GM18907 (cell line): ENCODE results near the gene TRIM62.
A peak's percentile ranks its signal among the peaks of the same experiment; 100 is the strongest.

Experiments
- ATAC-seq: cut with Tn5 transposase; IDR thresholded peaks from one replicate; pipeline ENCODE4 v1.9.1; 2021; ENCODE audit warnings: mild to moderate bottlenecking, moderate library complexity; ENCODE audit not compliant: unreplicated experiment

TRIM62 gene

DNA sequence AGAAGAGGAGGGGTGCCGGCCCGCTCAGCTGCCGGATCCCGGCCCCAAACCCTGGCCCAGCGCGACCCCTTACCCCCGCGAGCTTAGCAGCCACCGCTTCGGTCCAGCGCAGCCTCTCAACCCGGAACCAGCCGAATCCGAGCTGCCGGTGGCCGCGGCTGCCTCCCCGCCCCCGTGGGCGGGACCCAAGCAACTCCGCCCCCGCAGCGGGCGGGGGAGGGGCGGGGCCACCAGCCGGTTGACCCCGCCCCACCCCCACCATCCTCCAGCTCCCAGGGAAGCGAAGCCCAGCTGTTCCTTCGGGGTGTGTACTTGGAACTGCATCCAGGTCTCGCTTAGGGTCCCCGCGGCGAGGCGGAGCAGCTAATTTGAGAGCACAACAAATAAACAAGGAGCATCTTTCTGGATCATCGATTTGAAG, at the start of gene TRIM62:
TRIM62 (minus strand) TSS at position 123 of the 421 bp plus-strand sequence. CDS start 611 bp downstream, outside the sequence.
- peak; percentile 57 for ATAC-seq

DNA sequence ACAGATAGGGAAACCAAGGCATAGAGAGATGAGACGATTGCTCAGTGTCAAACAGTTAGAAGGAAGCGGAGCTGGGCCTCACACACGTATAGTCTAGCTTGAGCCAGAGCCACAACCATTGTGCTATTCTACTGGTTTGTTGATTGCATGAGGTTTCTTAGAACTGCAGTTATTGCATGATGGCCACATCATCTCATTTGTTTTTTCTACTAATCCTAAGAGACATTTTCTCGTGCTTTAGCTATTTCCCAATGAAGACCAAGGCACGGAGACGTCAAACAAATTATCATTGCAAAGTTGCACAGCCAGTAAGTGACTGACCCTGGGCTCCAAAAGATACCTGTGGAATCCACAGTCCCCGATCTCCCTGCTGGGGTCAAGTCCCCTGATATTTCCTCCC, 49.3 kb upstream of the TRIM62 start:
- ATAC-seq = no peak

DNA sequence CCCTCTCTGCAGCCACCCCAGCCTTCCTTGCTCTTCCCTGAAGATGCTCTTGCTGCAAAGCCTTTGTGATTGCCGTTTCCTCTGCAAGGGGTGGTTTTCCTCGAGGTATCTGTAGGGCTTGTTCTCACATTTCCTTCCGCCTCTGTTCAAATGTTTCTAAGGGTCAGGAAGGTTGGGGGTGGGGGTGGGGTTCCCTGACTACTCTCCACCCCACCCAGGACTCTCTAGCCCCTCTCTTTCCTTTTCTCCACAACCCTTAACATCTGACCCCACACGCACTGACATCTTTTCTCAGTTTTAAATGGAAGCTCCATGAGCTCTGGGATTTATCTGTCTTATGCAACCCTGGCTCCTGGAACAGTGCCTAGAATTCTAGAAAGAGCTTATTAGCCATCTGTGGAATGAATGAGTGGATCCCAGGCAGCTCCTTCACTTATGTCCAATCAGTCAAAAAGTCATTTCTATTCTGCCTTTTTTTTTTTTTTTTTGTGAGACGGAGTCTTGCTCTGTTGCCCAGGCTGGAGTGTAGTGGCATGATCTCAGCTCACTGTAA, 47.2 kb upstream of the TRIM62 start:
- no peak for ATAC-seq

- ATAC-seq = no peak
Measured at GRCh38 chr1:33225586-33225985, 43.7 kb upstream of the TRIM62 start.

- ATAC-seq = no peak
Measured at GRCh38 chr1:33224166-33224707, 42.4 kb upstream of the TRIM62 start.

DNA sequence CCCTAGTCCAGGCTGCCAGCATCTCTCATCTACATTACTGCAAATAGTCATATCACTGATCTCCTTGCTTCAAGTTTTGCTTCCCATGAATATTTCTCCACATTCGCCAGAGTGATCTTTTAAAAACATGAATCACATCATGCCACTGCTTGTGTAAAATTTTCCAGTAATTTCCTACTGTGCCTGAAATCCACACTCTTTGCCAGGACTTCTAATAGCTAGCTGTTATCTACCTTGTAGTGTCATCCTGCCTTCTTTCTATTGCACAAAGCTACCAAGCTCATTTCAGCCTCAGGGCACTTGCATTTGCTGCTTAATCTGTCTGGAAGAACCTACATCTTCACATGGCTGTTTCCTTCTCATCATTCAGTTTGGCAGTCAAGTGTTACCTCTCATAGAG, 40.5 kb upstream of the TRIM62 start:
- ATAC-seq = no peak

DNA sequence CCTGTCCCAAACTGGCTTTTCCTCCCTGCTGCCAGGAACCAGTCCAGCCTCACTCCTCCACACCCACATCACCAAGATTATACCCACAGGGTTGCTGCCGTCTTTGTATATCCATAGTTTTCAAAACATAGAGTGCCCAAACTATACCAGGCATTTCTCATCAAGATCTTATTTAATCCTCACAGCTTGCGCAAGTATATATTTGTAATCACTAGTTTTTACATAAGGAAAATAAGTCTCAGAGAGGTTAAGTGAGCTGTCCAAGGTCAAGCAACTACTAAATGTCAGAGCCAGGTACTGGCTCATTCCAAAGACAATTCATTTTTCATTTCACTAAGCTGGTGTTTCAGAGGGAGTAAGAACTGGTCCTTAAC, 39.5 kb upstream of the TRIM62 start:
- ATAC-seq = no peak

DNA sequence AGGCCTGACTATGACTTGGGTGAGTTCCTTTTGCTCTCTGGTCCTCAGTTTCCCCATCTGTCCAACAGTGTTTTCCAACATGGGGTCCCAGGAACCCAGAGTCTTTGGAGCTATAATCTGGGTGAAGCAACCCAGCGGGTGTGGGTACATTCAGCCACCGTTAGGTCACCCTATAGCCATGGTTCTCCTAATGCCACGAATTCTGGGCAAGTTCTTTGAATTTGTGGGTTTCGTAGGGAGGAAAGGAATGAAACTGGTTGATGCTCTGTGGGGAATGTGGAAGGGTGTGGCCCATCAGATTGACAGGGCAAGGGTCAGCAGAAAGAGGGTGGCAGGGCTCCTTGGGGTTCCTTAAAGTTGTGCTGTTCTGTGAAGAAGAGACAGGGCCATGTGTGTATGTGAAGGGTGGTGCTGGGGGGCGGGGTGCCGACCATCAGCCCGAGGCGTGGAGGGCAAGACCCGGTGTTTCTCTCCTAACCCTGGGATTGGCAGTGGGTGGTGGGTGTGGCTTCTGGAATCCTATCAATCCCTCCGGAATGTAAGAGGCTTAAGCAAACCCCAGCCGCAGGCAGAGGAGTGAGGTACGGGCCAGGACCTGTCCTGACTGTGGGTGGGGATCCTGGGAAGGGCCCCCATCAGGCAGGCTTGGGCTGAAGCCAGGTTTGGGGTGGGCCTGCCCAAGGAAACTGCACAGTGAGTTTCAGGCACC, 39.0 kb upstream of the TRIM62 start:
- ATAC-seq = no peak

GRCh38 chr1:33219886-33220661, 38.2 kb upstream of the TRIM62 start:
- ATAC-seq = no peak

DNA sequence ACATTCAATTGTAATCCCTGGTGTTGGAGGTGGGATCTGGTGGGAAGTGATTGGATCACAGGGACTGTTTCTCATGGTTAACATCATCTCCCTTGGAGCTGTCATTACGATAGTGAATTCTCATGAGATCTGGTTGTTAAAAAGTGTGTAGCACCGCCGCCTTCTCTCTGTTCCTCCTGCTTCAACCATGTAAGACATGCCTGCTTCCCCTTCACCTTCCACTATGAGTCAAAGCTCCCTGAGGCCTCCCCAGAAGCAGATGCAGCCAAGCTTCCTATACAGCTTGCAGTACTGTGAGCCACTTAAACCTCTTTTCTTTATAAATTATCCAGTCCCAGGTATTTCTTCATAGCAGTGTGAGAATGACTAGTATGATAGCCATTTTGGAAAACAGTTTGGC, 30.1 kb upstream of the TRIM62 start:
- no peak for ATAC-seq

- ATAC-seq = no peak
Measured at GRCh38 chr1:33206340-33206739, 24.5 kb upstream of the TRIM62 start.

GRCh38 chr1:33195556-33195955, 13.7 kb upstream of the TRIM62 start:
- no peak for ATAC-seq

GRCh38 chr1:33191731-33192275, 10.0 kb upstream of the TRIM62 start:
- no peak for ATAC-seq

DNA sequence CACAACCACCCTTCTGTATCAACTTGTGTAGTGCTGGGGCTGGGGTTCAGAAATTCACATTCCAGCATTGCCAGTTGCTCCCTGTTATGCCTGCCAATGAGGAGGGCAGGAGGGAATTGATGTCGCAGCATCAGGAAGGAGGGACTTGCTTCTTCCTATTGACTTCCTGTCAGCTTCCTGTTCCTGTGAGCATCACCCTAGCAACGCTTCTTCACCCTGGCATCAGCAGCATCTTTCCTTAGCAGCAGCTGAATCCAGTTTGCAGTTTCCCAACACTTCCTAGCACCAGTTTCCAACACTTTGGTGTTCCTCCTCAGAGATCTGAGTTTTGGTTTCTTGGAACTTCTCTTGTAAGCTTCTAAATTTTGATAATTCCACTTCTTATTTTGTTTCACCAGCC, 8.9 kb upstream of the TRIM62 start:
- no peak for ATAC-seq

GRCh38 chr1:33188572-33189275, 6.9 kb upstream of the TRIM62 start:
- no peak for ATAC-seq

- no peak for ATAC-seq
Measured at GRCh38 chr1:33186936-33187335, 5.1 kb upstream of the TRIM62 start.

- ATAC-seq = no peak
Measured at GRCh38 chr1:33185541-33185940, 3.7 kb upstream of the TRIM62 start.

- no peak for ATAC-seq
Measured at GRCh38 chr1:33183306-33183705, 1.5 kb upstream of the TRIM62 start.

DNA sequence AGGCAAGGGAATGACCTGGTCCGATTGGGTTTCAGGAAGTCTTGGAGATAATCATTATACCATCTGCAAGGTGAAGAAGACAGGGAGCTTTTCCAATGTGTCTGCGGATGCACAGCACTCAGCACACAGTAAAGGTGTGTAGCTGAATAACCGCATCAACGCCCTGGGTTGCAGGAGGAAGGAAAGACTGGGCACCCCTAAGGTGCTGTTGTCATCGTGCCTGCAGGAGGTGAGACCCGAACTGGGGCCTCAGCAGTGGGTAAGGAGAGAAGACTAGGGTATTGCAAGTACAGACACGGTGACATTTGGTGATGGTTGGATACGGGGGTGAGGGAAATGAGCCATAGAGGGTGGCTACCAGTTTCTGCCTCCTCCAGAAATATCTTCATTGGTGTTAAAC, 1.1 kb upstream of the TRIM62 start:
- no peak for ATAC-seq

DNA sequence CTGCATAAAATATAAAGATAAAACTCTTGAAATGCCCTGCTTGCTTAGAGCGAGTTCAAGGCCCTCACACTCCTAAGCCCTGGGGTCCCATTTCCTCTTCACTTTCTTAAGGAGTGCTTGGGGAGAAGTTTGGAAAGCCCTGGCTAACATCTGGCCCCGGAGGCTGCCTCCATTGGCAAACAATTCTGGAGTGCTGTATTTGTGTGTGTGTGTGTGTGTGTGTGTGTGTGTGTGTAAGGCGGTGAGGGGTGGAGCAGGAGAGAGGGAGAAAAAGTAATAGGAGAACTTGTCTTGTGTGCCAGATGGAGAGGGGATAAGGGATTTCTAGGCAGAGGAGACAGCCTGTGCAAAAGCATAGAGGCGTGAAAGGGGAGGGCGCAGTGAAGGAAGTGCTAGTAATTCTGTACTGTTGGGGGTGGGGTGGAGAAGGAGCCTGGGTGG, 578 bp upstream of the TRIM62 start:
- ATAC-seq = no peak
